ENCODE measurements around the gene RNF34.

RNF34 gene

DNA sequence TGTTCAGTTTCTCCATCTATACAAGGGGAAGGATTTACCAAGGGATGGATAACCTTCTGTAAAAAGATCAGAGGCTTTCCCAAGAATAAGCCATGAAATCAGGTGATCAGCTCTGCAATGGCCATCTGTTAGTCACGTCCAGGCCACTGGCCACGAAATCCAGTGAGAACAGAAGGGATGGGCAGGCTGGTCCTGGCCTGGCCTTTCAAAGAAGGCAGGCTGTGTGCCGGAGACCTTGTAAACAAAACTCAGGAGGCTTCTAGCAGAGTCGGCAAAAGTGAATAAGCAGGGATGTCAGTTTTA, 68.5 kb downstream of the RNF34 start:
- DNase-seq, result no peak

DNA sequence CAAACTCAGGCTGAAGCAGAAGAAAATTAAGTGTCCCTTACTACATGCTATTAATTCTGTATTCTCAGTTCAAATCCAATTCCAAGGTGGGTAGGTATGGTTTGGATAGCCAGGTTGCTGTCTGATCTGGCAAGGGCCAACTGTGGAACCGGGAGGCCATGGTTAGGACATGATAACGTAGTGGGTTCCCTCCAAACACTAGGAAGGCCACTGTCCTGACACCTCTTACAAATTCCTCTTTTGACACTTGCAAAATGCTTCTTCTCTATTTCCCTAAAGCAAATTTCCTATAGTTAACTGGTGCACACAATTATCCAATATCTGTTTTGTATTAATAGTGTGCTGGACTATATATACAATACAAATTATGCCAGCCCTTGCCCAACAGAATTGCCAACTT, 70.8 kb downstream of the RNF34 start:
- DNase-seq, result no peak

- no peak for DNase-seq
These were observed 72.4 kb downstream of the RNF34 start for GRCh38 chr12:121472150-121472905.
